GM18520 (cell line): ENCODE results near the gene NEURL1.
"Not testable (repeated sequence)": the region's sequence is repeated elsewhere in the genome, so short reads cannot be mapped to it uniquely, and the experiment has no call there.

ENCODE experiments used
- ATAC-seq: cut with Tn5 transposase; IDR thresholded peaks from one replicate; pipeline ENCODE4 v1.9.1; 2021; ENCODE audit not compliant: unreplicated experiment

NEURL1 gene

GRCh38 chr10:103492655-103493261 lies 747 bp upstream of the NEURL1 start:
- ATAC-seq: no peak

- no peak for ATAC-seq
Measured at GRCh38 chr10:103493916-103494877, 692 bp downstream of the NEURL1 start.

- ATAC-seq: no peak
Measured at GRCh38 chr10:103495321-103495720, 1.8 kb downstream of the NEURL1 start.

GRCh38 chr10:103497161-103497915 lies 3.8 kb downstream of the NEURL1 start:
- no peak for ATAC-seq

GRCh38 chr10:103498936-103499638 lies 5.6 kb downstream of the NEURL1 start:
- no peak for ATAC-seq

DNA sequence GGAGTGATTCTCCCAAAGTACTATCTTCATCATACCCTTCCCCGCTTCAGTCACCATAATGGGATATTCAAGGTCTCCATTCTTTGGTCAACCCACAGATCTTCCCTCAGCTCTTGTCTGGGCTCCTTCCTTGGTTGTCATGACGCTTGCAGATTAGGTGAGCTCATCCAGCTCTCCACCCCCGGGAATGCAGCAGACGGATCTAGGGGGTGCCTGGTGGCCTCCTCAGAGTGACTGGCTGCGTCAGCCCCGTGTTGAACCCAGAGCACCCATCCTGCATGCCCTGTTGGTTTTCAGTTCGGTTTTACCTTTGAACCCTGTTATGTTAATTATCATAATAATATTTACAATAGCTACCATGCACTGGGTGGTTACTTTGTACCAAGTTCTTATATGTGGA lies 6.4 kb downstream of the NEURL1 start:
- no peak for ATAC-seq

DNA sequence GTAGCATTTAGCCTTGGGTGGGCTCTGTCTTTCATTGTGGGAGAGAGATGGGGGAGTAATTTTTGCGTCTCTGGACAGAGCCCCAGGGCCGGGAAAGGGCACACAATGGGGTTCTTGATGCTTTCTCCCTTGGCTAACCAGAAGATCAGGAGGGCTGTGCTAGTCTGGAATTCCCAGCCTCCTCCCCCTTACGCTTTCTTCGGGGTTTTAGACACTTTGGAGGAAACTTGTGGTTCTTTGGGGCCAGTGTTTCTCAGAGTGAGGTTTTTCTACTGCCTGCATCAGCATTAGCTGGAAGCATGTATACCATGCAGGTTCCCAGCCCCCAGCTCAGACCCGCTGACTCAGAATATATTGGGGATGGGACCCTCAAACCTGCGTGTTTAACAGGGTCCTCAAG lies 7.0 kb downstream of the NEURL1 start:
- ATAC-seq: no peak

DNA sequence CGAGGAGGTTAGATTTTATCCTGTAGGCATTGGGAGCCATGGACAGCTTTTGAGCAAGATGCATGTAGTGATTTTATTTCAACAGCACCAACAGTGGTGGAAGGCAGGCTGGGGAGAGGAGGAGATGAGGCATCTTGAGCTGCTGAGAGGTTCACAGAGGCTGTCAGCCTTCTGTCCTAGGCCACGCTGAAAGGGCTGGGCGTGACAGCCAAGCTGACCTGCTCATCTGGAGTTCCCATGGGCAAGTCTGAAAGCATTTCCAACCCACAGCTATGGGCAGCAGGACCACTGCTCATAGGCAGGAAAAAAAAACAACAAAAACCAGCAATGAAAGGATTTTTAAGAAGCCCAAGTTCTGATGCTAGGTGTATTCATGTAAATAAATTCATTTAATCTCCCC lies 7.7 kb downstream of the NEURL1 start:
- no peak for ATAC-seq

GRCh38 chr10:103502849-103503660 lies 9.6 kb downstream of the NEURL1 start:
- no peak for ATAC-seq

DNA sequence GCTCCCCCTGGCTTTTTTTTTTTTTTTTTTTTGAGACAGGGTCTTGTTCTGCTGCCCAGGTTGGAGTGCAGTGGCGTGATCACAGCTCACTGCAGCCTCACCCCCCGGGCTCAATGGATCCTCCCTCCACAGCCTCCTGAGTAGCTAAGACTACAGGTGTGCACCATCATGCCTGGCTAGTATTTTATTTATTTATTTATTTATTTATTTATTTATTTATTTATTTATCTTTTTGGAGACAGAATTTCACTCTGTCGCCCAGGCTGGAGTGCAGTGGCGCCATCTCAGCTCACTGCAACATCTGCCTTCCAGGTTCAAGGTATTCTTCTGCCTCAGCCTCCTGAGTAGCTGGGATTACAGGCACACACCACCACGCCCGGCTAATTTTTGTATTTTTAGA lies 10.3 kb downstream of the NEURL1 start:
- not testable (repeated sequence) for ATAC-seq

- ATAC-seq: peak; percentile 32
Measured at GRCh38 chr10:103504181-103504783, 10.8 kb downstream of the NEURL1 start.

GRCh38 chr10:103506061-103506460 lies 12.6 kb downstream of the NEURL1 start:
- ATAC-seq: no peak

DNA sequence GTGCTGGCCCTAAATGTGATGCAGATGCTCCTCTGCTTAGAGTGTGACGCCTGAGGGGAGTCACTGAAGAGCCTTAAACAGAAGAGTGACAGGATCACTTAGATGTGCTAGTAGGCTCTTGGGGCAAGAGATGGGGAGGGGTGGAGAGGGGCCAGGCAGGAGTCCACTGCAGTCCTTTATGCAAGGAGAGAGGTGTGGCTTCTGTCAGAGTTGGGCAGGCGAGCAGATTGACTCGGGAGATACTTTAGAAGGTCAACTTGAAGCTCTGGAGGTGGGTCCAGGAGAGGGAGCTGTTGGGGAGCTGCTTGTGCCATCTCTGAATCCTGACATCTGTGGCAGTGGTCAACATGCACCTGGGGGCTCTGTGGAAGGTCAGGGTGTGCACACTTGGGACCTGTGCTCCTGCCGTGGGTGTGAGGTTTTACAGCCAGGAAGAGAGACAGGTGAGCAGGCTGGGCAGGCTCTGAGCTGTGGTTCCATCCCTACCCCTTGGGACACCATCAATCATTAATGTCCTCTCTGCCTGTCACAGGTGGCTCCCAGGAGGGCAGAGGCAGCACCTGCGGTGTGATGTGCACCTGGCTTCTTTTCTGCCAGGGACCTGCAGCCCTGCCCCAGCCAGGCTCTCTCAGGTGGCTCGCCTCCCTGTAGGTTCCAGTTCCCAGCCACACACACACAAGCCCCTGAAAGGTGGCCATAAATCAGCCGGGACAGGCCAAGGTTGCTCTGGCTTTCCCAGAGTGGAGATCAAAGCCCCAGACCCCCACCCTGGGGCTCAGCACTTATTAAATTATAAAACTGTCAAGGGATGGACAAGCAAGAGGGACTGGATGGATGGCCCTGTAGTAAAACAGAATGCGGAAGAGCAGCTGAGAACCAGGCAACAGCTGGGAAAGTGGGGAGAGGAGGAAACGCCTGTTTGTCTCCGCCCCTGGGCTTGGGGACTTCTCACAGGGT lies 14.0 kb downstream of the NEURL1 start:
- ATAC-seq: no peak

- no peak for ATAC-seq
Measured at GRCh38 chr10:103510046-103510685, 16.7 kb downstream of the NEURL1 start.

DNA sequence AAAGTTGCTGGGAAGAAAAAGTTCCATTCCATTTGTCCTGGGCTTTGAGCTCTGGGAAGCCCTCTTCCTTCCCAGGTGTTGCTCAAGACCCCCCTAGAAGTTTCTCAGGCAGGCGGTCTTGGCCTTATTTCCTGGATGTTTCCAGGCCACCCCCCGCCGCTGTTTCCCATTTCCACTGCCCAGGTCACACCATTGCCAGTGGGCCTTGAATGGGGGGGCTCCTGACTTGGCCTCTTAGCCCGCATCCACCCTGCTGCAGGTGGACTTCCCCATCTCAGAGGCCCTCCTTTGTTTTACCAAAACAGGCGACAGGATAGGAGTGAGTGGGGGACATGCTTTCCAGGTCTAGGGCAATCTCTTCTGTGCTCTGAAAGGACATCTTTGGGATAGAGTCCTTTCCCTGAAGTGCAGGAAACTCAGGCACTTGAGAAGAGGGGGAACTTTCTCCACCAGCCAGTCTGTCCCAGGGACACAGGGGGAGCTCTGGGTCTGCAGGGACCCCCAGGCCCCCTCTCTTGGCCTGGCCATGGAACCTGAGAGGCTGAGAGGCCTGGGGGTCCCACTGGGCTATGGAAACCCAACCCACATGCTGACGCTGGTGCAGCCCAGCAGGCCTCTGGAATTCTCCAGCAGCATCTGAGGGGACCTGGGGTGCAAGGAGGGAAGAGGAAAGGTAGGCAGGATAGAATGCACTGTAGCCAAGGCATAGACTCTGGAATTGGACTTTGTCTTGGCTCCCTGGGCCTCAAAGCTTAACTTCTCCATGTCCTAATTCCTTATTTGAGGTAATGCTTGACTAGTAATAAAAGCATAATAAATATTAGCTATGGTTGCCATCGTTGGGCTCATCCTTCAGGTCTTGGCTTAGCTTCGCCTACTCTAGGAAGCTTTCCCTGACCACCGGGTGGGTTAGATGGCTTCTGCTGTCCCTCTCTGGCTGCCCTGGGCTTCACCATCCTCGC lies 17.6 kb downstream of the NEURL1 start:
- no peak for ATAC-seq

GRCh38 chr10:103512166-103512565 lies 18.7 kb downstream of the NEURL1 start:
- no peak for ATAC-seq
